Mucosa of rectum (tissue), 2 donors: ENCODE measurements around the gene TINAGL1.
A peak's percentile ranks its signal among the peaks of the same experiment; 100 is the strongest.

Experiments
- H3K27ac ChIP-seq, 2 donors: one replicate each; pipeline ENCODE4 v1.7.0; 2013; ENCODE audit warnings: inconsistent platforms in 2 of 2, low read depth in 2 of 2, low read length in 2 of 2
- H3K27me3 ChIP-seq, 2 donors: one replicate each; pipeline ENCODE4 v1.7.0; 2013; ENCODE audit warnings: low read length in 2 of 2; ENCODE audit not compliant: control insufficient read depth in 2 of 2, insufficient read depth in 2 of 2
- H3K36me3 ChIP-seq, 2 donors: one replicate each; pipeline ENCODE4 v1.7.0; 2013; ENCODE audit warnings: low read length in 2 of 2; ENCODE audit not compliant: control insufficient read depth in 2 of 2, insufficient read depth in 2 of 2
- H3K4me1 ChIP-seq, 2 donors: one replicate each; pipeline ENCODE4 v1.7.0; 2013; ENCODE audit warnings: low read length in 2 of 2, mild to moderate bottlenecking in 1 of 2; ENCODE audit not compliant: control insufficient read depth in 2 of 2, insufficient read depth in 2 of 2
- H3K4me3 ChIP-seq, 2 donors: one replicate each; pipeline ENCODE4 v1.7.0; 2013; ENCODE audit warnings: low read length in 2 of 2
- H3K9ac ChIP-seq, 2 donors: one replicate each; pipeline ENCODE4 v1.7.0; 2013; ENCODE audit warnings: low read length in 2 of 2, low read depth in 1 of 2, mild to moderate bottlenecking in 1 of 2
- H3K9me3 ChIP-seq, 2 donors: one replicate each; pipeline ENCODE4 v1.7.0; 2013; ENCODE audit warnings: low read length in 2 of 2; ENCODE audit not compliant: control insufficient read depth in 2 of 2
- donor health status: healthy.
- donor health status: Normal muscosa, but diverticular disease.

The TINAGL1 gene

GRCh38 chr1:31548907-31549808, 27.2 kb upstream of the TINAGL1 start:
- H3K27ac ChIP-seq = peak overlapping the region; percentile 84 to 85
- H3K4me1 ChIP-seq = peaks cover 13 to 21% of the 10 kb centered on the region in 2 donors
- no peaks in the 10 kb centered on the region for H3K36me3 ChIP-seq
- no peaks in the 10 kb centered on the region for H3K9me3 ChIP-seq
- peak overlapping the region; percentile 47 to 49 for H3K4me3 ChIP-seq
- H3K9ac ChIP-seq = peak overlapping the region; percentile 18 to 32
- H3K27me3 ChIP-seq = no peaks in the 10 kb centered on the region

GRCh38 chr1:31549809-31550620, 26.3 kb upstream of the TINAGL1 start:
- Histone ChIP-seq H3K4me3 (peak overlapping the region; percentile 47 to 49), H3K9ac (peak overlapping the region; percentile 18 to 32), H3K9me3 (no peaks in the 10 kb centered on the region), H3K4me1 (peaks cover 13 to 21% of the 10 kb centered on the region in 2 donors), H3K27me3 (no peaks in the 10 kb centered on the region), H3K27ac (peak overlapping the region; percentile 84 to 85), H3K36me3 (no peaks in the 10 kb centered on the region)

GRCh38 chr1:31551208-31551607, 25.1 kb upstream of the TINAGL1 start:
- H3K36me3 ChIP-seq = no peaks in the 10 kb centered on the region
- no peak overlapping the region for H3K9ac ChIP-seq
- no peaks in the 10 kb centered on the region for H3K9me3 ChIP-seq
- no peak overlapping the region for H3K4me3 ChIP-seq
- H3K27ac ChIP-seq = no peak overlapping the region
- H3K4me1 ChIP-seq = peaks cover 13 to 21% of the 10 kb centered on the region in 2 donors
- H3K27me3 ChIP-seq = no peaks in the 10 kb centered on the region

DNA sequence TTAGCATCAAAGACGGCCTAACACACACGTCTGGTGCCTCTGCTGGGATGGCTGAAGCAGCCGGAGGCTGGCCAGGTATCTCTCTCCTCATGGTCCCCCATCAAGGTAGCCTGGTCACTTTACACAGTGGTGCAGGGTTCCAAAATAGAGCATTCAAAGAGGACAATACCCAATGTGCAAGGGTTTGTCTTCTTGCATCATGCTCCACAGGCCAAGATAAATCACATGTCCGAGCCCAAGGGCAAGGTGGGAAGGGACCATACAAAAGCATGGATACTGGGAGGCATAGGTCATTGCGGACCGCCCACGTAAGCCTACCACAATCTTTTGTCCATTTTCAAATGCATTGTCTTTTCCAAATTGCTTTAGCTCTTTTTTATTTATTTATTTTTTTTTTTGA, 23.8 kb upstream of the TINAGL1 start:
- Histone ChIP-seq H3K9me3 (no peaks in the 10 kb centered on the region), H3K9ac (no peak overlapping the region), H3K36me3 (no peaks in the 10 kb centered on the region), H3K27me3 (no peaks in the 10 kb centered on the region), H3K4me3 (no peak overlapping the region), H3K4me1 (peaks cover 13 to 21% of the 10 kb centered on the region in 2 donors), H3K27ac (no peak overlapping the region)

- no peaks in the 10 kb centered on the region for H3K4me1 ChIP-seq
- H3K9ac ChIP-seq = no peak overlapping the region
- H3K27ac ChIP-seq = no peak overlapping the region
- no peak overlapping the region for H3K4me3 ChIP-seq
- no peaks in the 10 kb centered on the region for H3K36me3 ChIP-seq
- no peaks in the 10 kb centered on the region for H3K27me3 ChIP-seq
- no peaks in the 10 kb centered on the region for H3K9me3 ChIP-seq
Observed at GRCh38 chr1:31556481-31557006, 19.8 kb upstream of the TINAGL1 start.

DNA sequence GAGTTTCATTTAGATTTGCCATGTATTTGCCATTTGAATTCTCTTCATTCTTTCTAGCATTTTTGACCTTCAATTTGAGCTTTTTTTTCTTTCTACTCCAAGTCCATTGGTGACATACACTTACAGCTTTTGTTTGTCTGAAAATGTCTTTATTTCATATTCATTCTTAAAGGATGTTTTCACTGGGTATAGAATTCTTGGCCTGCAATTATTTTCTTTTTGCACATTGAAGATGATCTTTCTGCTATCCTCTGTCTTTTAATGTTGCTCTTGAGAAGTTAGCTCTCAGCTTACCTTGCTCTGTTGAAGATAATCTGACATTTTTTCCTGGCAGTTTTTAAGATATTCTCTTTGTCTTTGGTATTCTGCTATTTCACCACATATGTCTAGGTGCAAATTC, 16.6 kb upstream of the TINAGL1 start:
- Histone ChIP-seq H3K4me1 (peaks cover 2 to 11% of the 10 kb centered on the region in 2 donors), H3K27me3 (no peaks in the 10 kb centered on the region), H3K9me3 (no peaks in the 10 kb centered on the region), H3K9ac (no peak overlapping the region), H3K36me3 (no peaks in the 10 kb centered on the region), H3K27ac (no peak overlapping the region), H3K4me3 (no peak overlapping the region)

- Histone ChIP-seq H3K27me3 (no peaks in the 10 kb centered on the region), H3K27ac (no peak overlapping the region), H3K9me3 (no peaks in the 10 kb centered on the region)
Observed at GRCh38 chr1:31560394-31560793, 15.9 kb upstream of the TINAGL1 start.

GRCh38 chr1:31562707-31563360, 13.5 kb upstream of the TINAGL1 start:
- no peaks in the 10 kb centered on the region for H3K9me3 ChIP-seq
- H3K27me3 ChIP-seq = no peaks in the 10 kb centered on the region
- H3K4me1 ChIP-seq = peaks cover 2 to 11% of the 10 kb centered on the region in 2 donors
- no peak overlapping the region for H3K4me3 ChIP-seq
- H3K27ac ChIP-seq = peak overlapping the region; percentile 56 to 67
- no peaks in the 10 kb centered on the region for H3K36me3 ChIP-seq
- H3K9ac ChIP-seq = peak overlapping the region in 1 of 2 donors; percentile 26

More at GRCh38 chr1:31560394-31560793, 15.9 kb upstream of the TINAGL1 start:
- H3K4me1 ChIP-seq = peaks cover 2 to 11% of the 10 kb centered on the region in 2 donors
- no peak overlapping the region for H3K4me3 ChIP-seq
- no peak overlapping the region for H3K9ac ChIP-seq
- H3K36me3 ChIP-seq = no peaks in the 10 kb centered on the region

DNA sequence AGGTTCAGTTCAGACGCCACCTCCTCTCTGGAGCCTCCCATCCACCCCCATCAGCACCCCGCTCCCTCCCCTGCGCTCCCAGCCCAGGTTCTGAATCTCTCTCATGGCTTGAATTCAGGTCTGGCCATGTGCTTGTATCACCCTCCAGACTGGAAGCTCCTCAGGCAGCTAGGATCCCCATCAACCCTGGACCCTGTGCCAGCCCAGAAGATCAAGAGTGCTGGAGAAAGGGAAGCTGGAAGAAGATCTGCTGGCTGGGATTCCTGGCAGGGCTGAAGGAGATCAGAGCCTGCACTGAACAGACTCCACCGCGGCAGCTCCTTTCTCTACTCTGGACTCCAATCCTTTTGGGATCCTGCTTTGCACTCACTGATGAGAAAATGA, 11.7 kb upstream of the TINAGL1 start:
- peak overlapping the region in 1 of 2 donors; percentile 28 for H3K27ac ChIP-seq
- H3K36me3 ChIP-seq = no peaks in the 10 kb centered on the region
- H3K9ac ChIP-seq = no peak overlapping the region
- no peaks in the 10 kb centered on the region for H3K27me3 ChIP-seq
- H3K4me1 ChIP-seq = peaks cover 2 to 11% of the 10 kb centered on the region in 2 donors
- H3K4me3 ChIP-seq = no peak overlapping the region
- no peaks in the 10 kb centered on the region for H3K9me3 ChIP-seq
